SKM-1 (cell line): Measurements from ENCODE around the gene FOXRED2.
A peak's percentile ranks its signal among the peaks of the same experiment; 100 is the strongest.
"Not testable (repeated sequence)": the region's sequence is repeated elsewhere in the genome, so short reads cannot be mapped to it uniquely, and the experiment has no call there.

ENCODE experiments used
- DNase-seq: peaks from one replicate; lab custom pipeline; 2025; ENCODE audit not compliant: unreplicated experiment; lab: John Stamatoyannopoulos, UW

FOXRED2 gene

DNA sequence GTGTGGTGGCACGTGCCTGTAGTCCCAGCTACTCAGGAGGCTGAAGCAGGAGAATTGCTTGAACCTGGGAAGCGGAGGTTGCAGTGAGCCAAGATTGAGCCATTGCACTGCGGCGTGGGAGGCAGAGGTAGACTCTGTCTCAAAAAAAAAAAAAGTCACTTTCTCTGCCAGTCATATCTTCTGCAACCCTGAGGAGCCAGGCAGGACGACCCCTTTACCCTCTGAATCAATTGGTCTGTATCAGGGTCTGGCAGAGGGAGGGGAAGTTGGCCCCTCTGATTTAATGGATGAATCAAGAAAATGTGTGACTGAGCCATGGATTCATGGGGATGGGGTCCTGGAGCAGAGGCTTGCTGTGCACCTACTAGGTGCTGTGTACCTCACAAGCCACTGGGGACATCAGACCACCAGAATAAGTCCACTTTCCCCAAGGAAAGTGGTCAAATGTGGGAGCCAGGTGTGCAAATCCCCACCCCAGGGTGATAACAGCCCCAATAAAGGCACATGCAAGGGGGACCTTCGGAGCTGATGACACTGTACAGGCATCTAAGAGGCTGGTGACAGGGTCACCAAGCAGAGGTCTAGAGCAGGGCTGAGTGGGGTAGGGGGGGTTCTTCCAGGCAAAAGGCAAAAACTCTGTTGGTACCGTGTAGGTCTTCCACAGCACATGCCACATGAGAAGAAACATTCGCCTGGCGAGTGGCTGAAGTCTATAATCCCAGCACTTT is 54.4 kb downstream of the FOXRED2 start:
- no peak for DNase-seq

DNA sequence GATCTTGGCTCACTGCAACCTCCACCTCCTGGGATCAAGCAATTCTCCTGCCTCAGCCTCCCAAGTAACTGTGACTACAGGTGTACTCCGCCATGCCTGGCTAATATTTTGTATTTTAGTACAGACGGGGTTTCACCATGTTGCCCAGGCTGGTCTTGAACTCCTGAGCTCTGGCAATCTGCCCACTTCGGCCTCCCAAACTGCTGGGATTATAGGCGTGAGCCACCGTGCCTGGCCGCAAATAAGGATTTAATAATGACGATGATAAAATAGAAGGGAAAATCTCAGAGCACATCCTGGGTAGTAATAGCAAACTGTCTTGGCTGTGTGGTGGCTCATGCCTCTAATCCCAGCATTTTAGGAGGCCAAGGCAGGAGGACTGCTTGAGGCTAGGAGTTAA is 55.9 kb downstream of the FOXRED2 start:
- not testable (repeated sequence) for DNase-seq

DNA sequence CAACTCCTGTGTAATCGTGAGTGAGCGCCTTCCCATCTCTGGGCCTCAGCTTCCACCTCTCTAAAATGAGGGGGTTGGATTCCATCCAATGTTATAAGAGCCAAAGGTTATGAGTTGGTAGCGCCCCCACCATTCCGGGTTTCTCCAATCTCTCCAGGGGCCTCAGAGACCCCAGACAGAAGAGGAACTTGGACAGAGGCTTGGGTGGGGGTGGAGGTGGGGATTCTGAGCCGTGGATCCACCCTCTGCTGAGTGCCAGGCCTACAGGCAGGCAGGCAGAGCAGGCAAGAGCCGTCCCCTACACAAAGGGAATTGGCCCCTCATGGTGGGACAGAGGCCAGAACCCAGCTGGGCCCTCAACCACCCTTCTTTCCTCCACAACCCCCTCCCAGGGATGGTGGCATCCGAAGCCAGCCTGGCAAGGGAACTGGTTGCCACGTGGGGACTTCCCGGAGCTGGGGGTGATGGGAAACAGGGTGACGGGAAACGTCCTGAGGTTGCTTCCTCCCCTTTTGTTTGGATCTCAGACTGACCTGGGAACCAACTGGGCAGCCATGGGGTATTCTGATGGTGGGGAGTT is 57.2 kb downstream of the FOXRED2 start:
- DNase-seq, result no peak

DNA sequence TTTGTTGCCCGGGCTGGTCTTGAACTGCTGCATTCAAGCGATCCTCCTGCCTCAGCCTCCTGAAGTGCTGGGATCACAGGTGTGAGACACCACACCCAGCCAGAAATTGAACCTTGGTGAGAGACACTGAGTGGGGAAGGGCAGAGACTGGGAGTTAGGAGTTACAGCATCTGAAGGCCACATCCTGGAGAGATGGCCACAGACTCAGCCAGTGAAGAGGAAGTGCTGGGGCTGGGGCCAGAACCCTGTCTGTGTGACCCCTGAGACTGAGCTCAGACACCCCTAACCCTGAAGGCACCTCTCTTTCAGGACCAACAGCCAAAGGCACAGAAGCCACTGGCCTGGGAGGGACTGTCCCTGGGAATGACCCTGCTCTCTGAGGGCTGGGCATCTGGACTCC is 59.2 kb downstream of the FOXRED2 start:
- peak; percentile 24 for DNase-seq

DNA sequence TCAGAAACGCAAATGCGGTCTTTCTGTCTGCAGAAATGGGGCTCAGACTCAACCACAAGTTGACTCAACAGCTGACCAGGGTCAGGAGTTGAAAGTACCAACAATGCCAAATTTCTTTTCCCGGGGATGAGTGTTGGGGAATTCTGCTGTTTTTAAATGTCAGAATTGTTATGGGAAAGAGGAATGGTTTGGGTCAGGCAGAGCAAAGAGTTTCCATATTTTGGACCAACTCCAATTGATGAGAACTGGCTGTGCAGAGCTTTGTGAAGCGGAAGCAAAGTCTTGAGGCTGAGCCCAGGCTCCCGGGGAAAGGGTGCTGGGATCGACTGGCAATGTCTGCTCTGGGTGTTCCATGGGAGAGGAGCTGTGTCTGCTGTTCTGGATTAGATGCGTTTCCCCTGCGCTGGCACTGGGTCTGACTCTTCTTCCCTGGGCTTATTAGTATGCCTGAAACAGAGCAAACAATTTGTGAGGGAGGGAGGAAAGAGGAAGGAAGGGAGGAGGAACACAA is 61.6 kb downstream of the FOXRED2 start:
- no peak for DNase-seq

DNA sequence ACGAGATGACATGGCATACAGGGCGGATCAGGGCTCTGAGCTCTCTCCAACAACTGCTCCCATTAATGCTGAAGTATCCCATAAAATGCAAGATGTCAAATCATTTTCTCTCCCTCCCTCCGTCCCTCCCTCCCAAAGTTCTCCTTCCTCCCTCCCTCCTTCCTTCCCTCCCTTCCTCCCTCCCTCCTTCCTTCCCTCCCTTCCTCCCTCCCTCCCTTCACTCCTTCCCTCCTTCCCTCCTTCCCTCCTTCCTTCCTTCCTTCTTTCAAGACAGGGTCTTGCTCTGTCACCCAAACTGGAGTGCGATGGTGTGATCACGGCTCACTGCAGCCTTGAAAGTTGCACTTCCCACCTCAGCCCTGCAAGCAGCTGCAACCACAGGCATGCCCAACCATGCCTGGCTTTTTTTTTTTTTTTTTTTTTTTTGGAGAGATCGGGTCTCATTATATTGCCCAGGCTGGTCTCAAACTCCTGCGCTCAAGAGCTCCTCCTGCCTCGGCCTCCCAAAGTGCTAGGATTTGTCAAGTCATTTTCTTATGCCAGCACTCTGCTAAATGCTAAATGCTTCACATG is 63.6 kb downstream of the FOXRED2 start:
- DNase-seq, result no peak

DNA sequence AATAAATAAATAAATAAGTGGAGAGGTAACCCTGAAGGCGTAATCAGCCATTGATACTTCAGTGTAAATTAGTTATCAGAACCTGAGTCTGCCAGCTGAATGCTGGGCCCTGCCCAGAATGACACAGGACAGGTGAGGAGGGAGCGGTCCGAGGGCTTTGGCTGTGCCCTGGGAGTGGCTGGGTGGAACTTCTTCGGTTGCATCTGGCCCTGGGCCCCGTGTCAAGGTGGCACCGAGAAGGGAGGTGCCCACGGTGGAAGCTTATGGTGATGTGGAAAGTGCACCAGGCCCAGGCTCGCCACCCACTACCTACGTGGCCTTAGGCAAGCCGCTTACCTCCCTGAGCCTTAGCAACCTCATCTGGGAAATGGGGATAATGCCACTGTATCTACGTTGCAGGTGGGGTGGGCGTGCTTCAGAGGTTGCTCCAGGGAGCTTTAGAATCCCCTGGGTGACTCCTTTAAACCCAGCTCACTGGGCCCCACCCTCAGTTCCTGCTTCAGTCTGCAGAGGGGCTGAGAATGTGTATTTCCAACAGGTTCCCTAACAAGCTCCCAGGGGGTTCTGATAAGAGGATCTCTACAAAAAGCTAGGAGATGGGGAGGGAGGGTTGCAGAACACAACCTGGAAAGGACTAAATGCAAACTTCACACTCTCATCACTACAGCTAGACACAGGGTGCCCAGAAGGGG is 64.2 kb downstream of the FOXRED2 start:
- DNase-seq, result no peak

DNA sequence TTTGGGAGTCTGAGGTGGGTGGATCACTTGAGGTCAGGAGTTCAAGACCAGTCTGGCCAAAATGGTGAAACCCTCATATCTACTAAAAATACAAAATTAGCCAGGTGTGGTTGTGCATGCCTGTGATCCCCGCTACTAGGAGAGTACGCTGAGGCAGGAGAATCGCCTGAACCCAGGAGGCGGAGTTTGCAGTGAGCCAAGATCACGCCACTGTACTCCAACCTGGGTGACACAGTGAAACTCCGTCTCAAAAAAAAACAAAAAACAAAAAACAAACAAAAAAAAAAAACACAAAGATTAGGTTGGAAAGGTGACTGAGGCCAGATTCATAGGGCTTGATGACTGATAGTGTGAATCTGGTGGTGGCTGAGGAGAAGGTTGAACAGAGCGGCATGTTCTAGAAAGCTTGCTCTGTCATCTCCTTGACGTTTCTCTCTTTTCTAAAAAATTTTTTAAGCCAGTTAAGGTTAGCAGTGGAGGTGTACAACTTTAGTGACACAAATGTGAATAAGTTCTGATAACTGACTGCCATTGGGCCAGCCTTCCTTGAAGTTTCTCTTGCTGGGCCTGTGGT is 66.3 kb downstream of the FOXRED2 start:
- no peak for DNase-seq

DNA sequence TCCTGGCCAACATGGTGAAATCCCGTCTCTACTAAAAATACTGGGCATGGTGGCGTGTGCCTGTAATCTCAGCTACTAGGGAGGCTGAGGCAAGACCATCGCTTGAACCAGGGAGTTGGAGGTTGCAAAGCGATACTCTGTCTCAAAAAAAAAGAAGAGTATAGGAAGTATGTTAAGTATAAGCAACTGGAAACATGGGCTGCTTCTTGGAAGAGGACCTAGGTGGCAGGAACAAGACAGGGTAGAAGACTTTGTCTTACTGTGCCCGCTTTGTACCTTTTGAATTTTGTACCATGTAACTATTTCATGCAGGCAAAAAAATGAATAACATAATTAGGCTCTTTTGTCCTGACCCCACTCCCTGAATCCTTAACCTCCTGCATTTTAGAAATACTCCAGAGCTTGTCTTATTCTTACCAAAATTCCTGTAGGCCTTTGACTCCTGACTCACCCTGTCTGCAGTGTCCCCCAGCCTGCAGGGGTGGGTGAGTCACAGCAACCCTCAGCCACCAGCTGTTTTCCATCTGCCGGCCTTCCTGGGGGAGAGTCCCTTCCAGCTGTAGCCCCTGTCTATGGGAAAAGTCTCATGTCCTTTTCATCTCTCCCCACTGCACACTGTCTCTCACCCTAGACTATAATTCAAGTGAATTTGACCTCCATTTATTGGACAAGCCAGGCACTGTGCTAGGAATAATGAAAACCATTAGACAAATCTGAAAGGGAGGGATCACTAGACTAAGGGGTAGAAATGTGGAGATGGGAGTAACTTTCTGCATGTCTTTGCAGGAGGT is 67.2 kb downstream of the FOXRED2 start:
- no peak for DNase-seq
